ENCODE measurements around the gene LHFPL6.

LHFPL6 gene

GRCh38 chr13:39602614-39603366 is at the start of gene LHFPL6:
TSS of gene LHFPL6 (minus strand) at chr13:39603193.
- peak; percentile 72 for DNase-seq (ENCODE audit: low spot score)

GRCh38 chr13:39646122-39646521 is 43.1 kb upstream of the LHFPL6 start:
- no peak for DNase-seq (ENCODE audit: low spot score)

GRCh38 chr13:39641645-39642044 is 38.7 kb upstream of the LHFPL6 start:
- DNase-seq (ENCODE audit: low spot score) = no peak

- no peak for DNase-seq (ENCODE audit: low spot score)
These were observed 34.9 kb upstream of the LHFPL6 start for GRCh38 chr13:39637890-39638289.

GRCh38 chr13:39635564-39635963 is 32.6 kb upstream of the LHFPL6 start:
- DNase-seq (ENCODE audit: low spot score) = no peak

- DNase-seq (ENCODE audit: low spot score) = no peak
These were observed 30.0 kb upstream of the LHFPL6 start for GRCh38 chr13:39632994-39633393.

GRCh38 chr13:39631307-39631706 is 28.3 kb upstream of the LHFPL6 start:
- no peak for DNase-seq (ENCODE audit: low spot score)

- no peak for DNase-seq (ENCODE audit: low spot score)
These were observed 20.5 kb upstream of the LHFPL6 start for GRCh38 chr13:39623466-39623865.

GRCh38 chr13:39618561-39618960 is 15.6 kb upstream of the LHFPL6 start:
- no peak for DNase-seq (ENCODE audit: low spot score)

- DNase-seq (ENCODE audit: low spot score) = peak; percentile 88
These were observed 13.2 kb upstream of the LHFPL6 start for GRCh38 chr13:39616087-39616694.

- peak; percentile 91 for DNase-seq (ENCODE audit: low spot score)
These were observed 9.1 kb upstream of the LHFPL6 start for GRCh38 chr13:39612023-39612637.

GRCh38 chr13:39607876-39608275 is 4.9 kb upstream of the LHFPL6 start:
- no peak for DNase-seq (ENCODE audit: low spot score)

- DNase-seq (ENCODE audit: low spot score) = no peak
These were observed 2.8 kb upstream of the LHFPL6 start for GRCh38 chr13:39605677-39606320.

GRCh38 chr13:39604756-39605155 is 1.8 kb upstream of the LHFPL6 start:
- no peak for DNase-seq (ENCODE audit: low spot score)

GRCh38 chr13:39603424-39603947 is 493 bp upstream of the LHFPL6 start:
- DNase-seq (ENCODE audit: low spot score) = peak; percentile 44

GRCh38 chr13:39602277-39602613 is 748 bp downstream of the LHFPL6 start:
- DNase-seq (ENCODE audit: low spot score) = no peak

GRCh38 chr13:39601636-39602035 is 1.4 kb downstream of the LHFPL6 start:
- no peak for DNase-seq (ENCODE audit: low spot score)

- DNase-seq (ENCODE audit: low spot score) = peak; percentile 84
These were observed 2.2 kb downstream of the LHFPL6 start for GRCh38 chr13:39600766-39601165.

GRCh38 chr13:39599842-39600241 is 3.2 kb downstream of the LHFPL6 start:
- peak; percentile 33 for DNase-seq (ENCODE audit: low spot score)

GRCh38 chr13:39599012-39599411 is 4.0 kb downstream of the LHFPL6 start:
- no peak for DNase-seq (ENCODE audit: low spot score)

GRCh38 chr13:39597838-39598237 is 5.2 kb downstream of the LHFPL6 start:
- DNase-seq (ENCODE audit: low spot score) = peak; percentile 48

GRCh38 chr13:39596685-39597084 is 6.3 kb downstream of the LHFPL6 start:
- DNase-seq (ENCODE audit: low spot score) = peak; percentile 44

- DNase-seq (ENCODE audit: low spot score) = peak; percentile 25
These were observed 6.8 kb downstream of the LHFPL6 start for GRCh38 chr13:39596176-39596575.

Data from cerebellar cortex (tissue), 1 donor.